Neural progenitor cell (in vitro differentiated cells): ENCODE data around the gene SCGN. TPM values are rescaled to one million over a fixed set of nuclear protein-coding genes. Genes with fewer than 3 reads are reported as not detected.
A peak's percentile ranks its signal among the peaks of the same experiment; 100 is the strongest.

ENCODE experiments used
- DNase-seq: peaks from one replicate; pipeline ENCODE4 v3.0.0-alpha.2; 2016; ENCODE audit warnings: low spot score
- H2AFZ ChIP-seq: fragments of 200-600 bp; sonication (generic); replicated peaks from 2 replicates; pipeline ENCODE4 v1.6.1; 2016; ENCODE audit warnings: antibody characterized with exemption
- H3F3A ChIP-seq: fragments of 200-600 bp; sonication (generic); 2 replicates; pipeline ENCODE4 v1.6.1; 2016; ENCODE audit warnings: antibody characterized with exemption, low read depth
- H3K27ac ChIP-seq: fragments of 200-600 bp; sonication (generic); 2 replicates; pipeline ENCODE4 v1.5.1; 2016; ENCODE audit warnings: mild to moderate bottlenecking
- H3K27me3 ChIP-seq: fragments of 200-600 bp; sonication (generic); 2 replicates; pipeline ENCODE4 v1.6.1; 2016; ENCODE audit warnings: mild to moderate bottlenecking, moderate library complexity
- H3K36me3 ChIP-seq: fragments of 200-600 bp; sonication (generic); 2 replicates; pipeline ENCODE4 v1.5.1; 2016
- H3K4me1 ChIP-seq: fragments of 200-600 bp; sonication (generic); 2 replicates; pipeline ENCODE4 v1.6.1; 2016; ENCODE audit warnings: mixed run types
- H3K4me2 ChIP-seq: fragments of 200-600 bp; sonication (generic); 2 replicates; pipeline ENCODE4 v1.6.1; 2016
- H3K4me3 ChIP-seq: fragments of 200-600 bp; sonication (generic); 2 replicates; pipeline ENCODE4 v1.5.1; 2016
- H3K79me2 ChIP-seq: fragments of 200-600 bp; sonication (generic); 2 replicates; pipeline ENCODE4 v1.6.1; 2016; ENCODE audit warnings: low read depth
- H3K9ac ChIP-seq: fragments of 200-600 bp; sonication (generic); 2 replicates; pipeline ENCODE4 v1.6.1; 2016
- H3K9me3 ChIP-seq: fragments of 200-600 bp; sonication (generic); 2 replicates; pipeline ENCODE4 v1.5.1; 2016; ENCODE audit warnings: low read depth
- H4K20me1 ChIP-seq: fragments of 200-600 bp; sonication (generic); 2 replicates; pipeline ENCODE4 v1.6.1; 2016; ENCODE audit warnings: low read depth
- H3K27ac Mint-ChIP-seq: 3 replicates; pipeline ENCODE4 v1.8.0; 2021; ENCODE audit warnings: mixed read lengths
- H3K27me3 Mint-ChIP-seq: 2 replicates; pipeline ENCODE4 v1.8.0; 2022; ENCODE audit warnings: low read depth, mild to moderate bottlenecking, inconsistent platforms, moderate library complexity, mixed read lengths; ENCODE audit not compliant: insufficient read depth
- H3K36me3 Mint-ChIP-seq: 3 replicates; pipeline ENCODE4 v1.8.0; 2021; ENCODE audit warnings: mixed read lengths
- H3K4me1 Mint-ChIP-seq: 3 replicates; pipeline ENCODE4 v1.8.0; 2021; ENCODE audit warnings: mixed read lengths
- H3K4me3 Mint-ChIP-seq: 3 replicates; pipeline ENCODE4 v1.8.0; 2021; ENCODE audit warnings: mild to moderate bottlenecking, moderate library complexity, mixed read lengths
- H3K9me3 Mint-ChIP-seq: 3 replicates; pipeline ENCODE4 v1.8.0; 2020; ENCODE audit warnings: mixed read lengths
- CTCF ChIP-seq: fragments of 200-600 bp; sonication (generic); IDR thresholded peaks from 2 replicates; pipeline ENCODE4 v1.5.1; 2017; ENCODE audit warnings: antibody characterized with exemption, mild to moderate bottlenecking
- EZH2 ChIP-seq: fragments of 200-600 bp; sonication (generic); IDR thresholded peaks from 2 replicates; pipeline ENCODE4 v1.6.1; 2017; ENCODE audit warnings: antibody characterized with exemption, mild to moderate bottlenecking, moderate library complexity
- EZH2phosphoT487 ChIP-seq: fragments of 200-600 bp; sonication (generic); IDR thresholded peaks from 2 replicates; pipeline ENCODE4 v1.6.1; 2017; ENCODE audit warnings: antibody characterized with exemption
- total RNA-seq: library from RNA; depleted of rRNA; stranded (reverse); fragments of >200 nt; gene quantifications from 2 replicates; pipeline ENCODE4 v1.2.3, GENCODE V29; 2015; ENCODE audit warnings: low replicate concordance

The SCGN gene
- total RNA-seq, 1 donor from 2014 or later, result not detected

- H3K4me3 Mint-ChIP-seq, result no peak overlapping the region
- peaks cover 23% of the 10 kb centered on the region for H3K4me1 Mint-ChIP-seq
These were observed 23.4 kb upstream of the SCGN start for GRCh38 chr6:25628471-25629197.

GRCh38 chr6:25629198-25629576 is 22.8 kb upstream of the SCGN start:
- no peak overlapping the region for H3K4me2 ChIP-seq
- Mint-ChIP-seq H3K27ac (no peak overlapping the region), H3K27me3 (peaks cover 9% of the 10 kb centered on the region), H3K36me3 (no peaks in the 10 kb centered on the region), H3K4me3 (no peak overlapping the region), H3K9me3 (no peaks in the 10 kb centered on the region), H3K4me1 (peaks cover 26% of the 10 kb centered on the region)
- H3K9ac ChIP-seq, result no peak overlapping the region
- H4K20me1 ChIP-seq, result peaks cover 19% of the 10 kb centered on the region
- no peak overlapping the region for H2AFZ ChIP-seq
- H3K36me3 ChIP-seq, result no peaks in the 10 kb centered on the region
- no peak overlapping the region for H3K27ac ChIP-seq
- H3K27me3 ChIP-seq, result peaks cover 92% of the 10 kb centered on the region
- H3K4me3 ChIP-seq, result no peak overlapping the region
- TF ChIP-seq CTCF (no peak), EZH2 (no peak), EZH2phosphoT487 (no peak)
- H3K4me1 ChIP-seq, result peaks cover 21% of the 10 kb centered on the region
- no peak for DNase-seq
- no peaks in the 10 kb centered on the region for H3K79me2 ChIP-seq
- no peaks in the 10 kb centered on the region for H3K9me3 ChIP-seq
- peaks cover 15% of the 10 kb centered on the region for H3F3A ChIP-seq

More at GRCh38 chr6:25628471-25629197, 23.4 kb upstream of the SCGN start:
- Histone ChIP-seq H3K4me2 (no peak overlapping the region), H3K4me1 (peaks cover 20% of the 10 kb centered on the region), H3K27me3 (peaks cover 86% of the 10 kb centered on the region), H3K9me3 (no peaks in the 10 kb centered on the region), H2AFZ (no peak overlapping the region), H3K27ac (no peak overlapping the region), H3K79me2 (no peaks in the 10 kb centered on the region), H4K20me1 (peaks cover 19% of the 10 kb centered on the region), H3F3A (peaks cover 15% of the 10 kb centered on the region), H3K4me3 (no peak overlapping the region), H3K36me3 (no peaks in the 10 kb centered on the region), H3K9ac (no peak overlapping the region)
- H3K36me3 Mint-ChIP-seq, result no peaks in the 10 kb centered on the region
- H3K27ac Mint-ChIP-seq, result no peak overlapping the region
- H3K9me3 Mint-ChIP-seq, result no peaks in the 10 kb centered on the region
- H3K27me3 Mint-ChIP-seq, result peaks cover 8% of the 10 kb centered on the region
- DNase-seq, result peak; percentile 21
- no peak for TF ChIP-seq EZH2
- TF ChIP-seq CTCF, result no peak
- TF ChIP-seq EZH2phosphoT487, result no peak

DNA sequence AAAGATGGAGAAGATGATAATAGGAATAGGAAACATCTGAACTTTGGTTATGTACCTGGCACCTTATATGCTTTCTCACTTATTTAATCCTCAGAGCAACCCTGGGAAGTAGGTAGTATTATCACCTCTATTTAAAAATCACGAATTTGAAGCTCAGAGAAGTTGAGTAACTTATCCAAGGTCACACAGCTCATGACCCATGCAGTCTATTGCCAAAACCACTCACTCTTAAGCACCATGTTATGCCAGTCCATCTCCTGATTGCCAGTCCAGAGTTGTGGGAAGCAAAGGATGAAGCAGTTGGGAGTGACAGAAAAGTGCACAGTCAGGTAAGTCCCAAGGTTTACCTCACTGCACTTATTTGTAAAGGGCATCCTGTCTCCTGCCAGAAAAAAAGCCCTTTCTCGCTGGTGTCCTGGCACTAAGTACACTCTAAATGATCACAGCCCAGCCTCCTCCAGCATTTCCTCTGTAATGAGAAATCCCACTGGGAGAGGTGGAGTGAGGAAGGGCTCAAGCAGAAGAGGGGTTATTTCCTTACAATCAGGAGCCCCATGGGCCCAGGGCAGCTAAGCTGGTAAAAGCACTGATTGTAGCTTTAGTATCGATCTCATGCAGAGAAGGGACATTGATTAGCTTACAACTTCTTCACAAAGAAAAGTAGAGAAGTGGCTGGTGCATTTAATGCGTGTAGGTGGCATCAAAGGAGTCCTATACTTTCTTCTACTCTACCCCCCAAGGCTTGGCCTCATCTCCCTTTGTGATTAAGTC is 21.3 kb upstream of the SCGN start:
- H3F3A ChIP-seq, result peaks cover 29% of the 10 kb centered on the region
- H3K79me2 ChIP-seq, result no peaks in the 10 kb centered on the region
- H3K4me3 ChIP-seq, result no peak overlapping the region
- Mint-ChIP-seq H3K9me3 (no peaks in the 10 kb centered on the region), H3K27ac (peak overlapping the region; percentile 9), H3K4me1 (peaks cover 38% of the 10 kb centered on the region), H3K27me3 (peaks cover 10% of the 10 kb centered on the region), H3K4me3 (no peak overlapping the region), H3K36me3 (no peaks in the 10 kb centered on the region)
- H3K27me3 ChIP-seq, result peaks cover 96% of the 10 kb centered on the region
- H3K4me1 ChIP-seq, result peaks cover 36% of the 10 kb centered on the region
- H3K9me3 ChIP-seq, result no peaks in the 10 kb centered on the region
- H3K36me3 ChIP-seq, result no peaks in the 10 kb centered on the region
- H2AFZ ChIP-seq, result no peak overlapping the region
- no peak overlapping the region for H3K9ac ChIP-seq
- H3K4me2 ChIP-seq, result peak overlapping the region; percentile 31
- no peak overlapping the region for H3K27ac ChIP-seq
- DNase-seq, result peak; percentile 65
- H4K20me1 ChIP-seq, result peaks cover 25% of the 10 kb centered on the region
- TF ChIP-seq EZH2 (no peak), EZH2phosphoT487 (peak; percentile 89), CTCF (no peak)
